Cardiac fibroblast (primary cell): ENCODE data around the gene C10orf105.
A peak's percentile ranks its signal among the peaks of the same experiment; 100 is the strongest.

Experiments
- DNase-seq, 2 donors: peaks; one replicate each; pipeline versions ENCODE4 v3.0.0 to v3.0.0-alpha.2; 2010; ENCODE audit warnings: low read depth in 2 of 2
- H3K4me3 ChIP-seq, 2 donors: replicated peaks in 1 of 2; 1 replicate in 1 of 2; 2 replicates in 1 of 2; pipeline ENCODE4 v1.5.1; 2011; ENCODE audit warnings: low read depth in 2 of 2, low read length in 2 of 2, mild to moderate bottlenecking in 2 of 2, moderate library complexity in 1 of 2
- TF ChIP-seq, protein P1 (sequence below): IDR thresholded peaks from one replicate; pipeline ENCODE4 v1.5.1; 2011; ENCODE audit warnings: low read depth, mild to moderate bottlenecking, low read length, inconsistent platforms

Gene C10orf105

DNA sequence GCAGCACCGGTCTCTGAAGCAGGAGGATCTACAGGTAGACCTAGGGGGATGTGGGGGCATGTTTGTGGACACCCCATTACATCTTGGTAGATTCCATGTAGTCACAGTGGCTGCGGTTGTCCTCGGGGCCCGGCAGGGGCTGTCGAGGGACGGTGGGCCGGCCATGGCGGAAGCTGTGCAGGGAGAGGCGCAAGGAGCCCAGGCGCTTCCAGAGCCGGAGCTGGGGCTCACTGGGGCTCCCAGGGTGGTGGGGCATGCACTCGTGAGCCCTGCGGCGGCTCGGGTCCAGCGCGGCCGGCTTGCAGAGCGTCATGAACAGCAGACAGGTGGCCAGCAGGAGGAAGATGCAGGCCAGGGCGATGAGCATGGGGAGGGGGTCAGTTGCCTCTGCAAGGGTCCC is 3.7 kb downstream of the C10orf105 start:
- TF ChIP-seq, protein P1, sequence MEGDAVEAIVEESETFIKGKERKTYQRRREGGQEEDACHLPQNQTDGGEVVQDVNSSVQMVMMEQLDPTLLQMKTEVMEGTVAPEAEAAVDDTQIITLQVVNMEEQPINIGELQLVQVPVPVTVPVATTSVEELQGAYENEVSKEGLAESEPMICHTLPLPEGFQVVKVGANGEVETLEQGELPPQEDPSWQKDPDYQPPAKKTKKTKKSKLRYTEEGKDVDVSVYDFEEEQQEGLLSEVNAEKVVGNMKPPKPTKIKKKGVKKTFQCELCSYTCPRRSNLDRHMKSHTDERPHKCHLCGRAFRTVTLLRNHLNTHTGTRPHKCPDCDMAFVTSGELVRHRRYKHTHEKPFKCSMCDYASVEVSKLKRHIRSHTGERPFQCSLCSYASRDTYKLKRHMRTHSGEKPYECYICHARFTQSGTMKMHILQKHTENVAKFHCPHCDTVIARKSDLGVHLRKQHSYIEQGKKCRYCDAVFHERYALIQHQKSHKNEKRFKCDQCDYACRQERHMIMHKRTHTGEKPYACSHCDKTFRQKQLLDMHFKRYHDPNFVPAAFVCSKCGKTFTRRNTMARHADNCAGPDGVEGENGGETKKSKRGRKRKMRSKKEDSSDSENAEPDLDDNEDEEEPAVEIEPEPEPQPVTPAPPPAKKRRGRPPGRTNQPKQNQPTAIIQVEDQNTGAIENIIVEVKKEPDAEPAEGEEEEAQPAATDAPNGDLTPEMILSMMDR, result no peak
- no peak overlapping the region for H3K4me3 ChIP-seq
- DNase-seq, result no peak

DNA sequence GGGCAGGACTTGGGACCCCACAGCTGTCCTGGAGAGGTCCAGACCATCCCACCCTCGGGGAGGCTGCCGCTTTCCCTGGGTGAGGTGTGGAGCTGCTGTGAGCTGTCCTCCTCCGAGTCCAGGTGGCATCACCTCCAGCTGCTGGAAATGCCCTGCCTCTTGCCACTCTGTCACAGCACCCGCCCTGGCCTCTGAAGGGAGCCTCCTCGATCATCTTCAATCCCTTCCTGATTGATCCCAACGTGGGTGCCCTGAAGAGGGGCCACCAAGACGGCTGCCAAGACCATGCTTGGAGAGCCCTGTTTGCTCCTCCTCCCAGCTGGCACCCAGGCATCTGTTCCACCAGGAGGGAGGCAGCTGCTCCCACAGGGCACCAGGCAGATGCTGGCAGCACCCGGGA is 4.6 kb downstream of the C10orf105 start:
- no peak overlapping the region for H3K4me3 ChIP-seq
- TF ChIP-seq, protein P1, result no peak
- DNase-seq, result no peak

DNA sequence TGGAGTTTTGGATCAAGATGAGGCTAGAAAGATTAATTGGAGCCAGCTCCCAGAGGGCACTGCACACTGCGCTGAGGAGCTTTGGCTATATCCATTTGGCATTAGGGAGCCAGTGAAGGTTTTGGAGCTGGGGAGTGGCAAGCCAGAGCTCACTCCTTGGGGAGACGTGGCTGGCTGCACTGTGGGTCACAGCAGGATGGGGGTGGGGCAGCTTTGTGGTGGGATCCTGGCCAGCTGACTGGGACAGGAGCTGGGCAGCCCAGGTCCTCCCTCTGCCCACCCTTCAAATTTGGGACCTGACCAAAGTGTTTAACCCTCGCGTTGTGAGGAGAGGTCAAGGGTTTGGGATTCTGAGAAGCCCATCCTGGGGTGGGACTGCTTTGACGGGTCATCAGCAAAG is 5.0 kb downstream of the C10orf105 start:
- DNase-seq, result no peak
- TF ChIP-seq, protein P1, result no peak
- no peak overlapping the region for H3K4me3 ChIP-seq

DNA sequence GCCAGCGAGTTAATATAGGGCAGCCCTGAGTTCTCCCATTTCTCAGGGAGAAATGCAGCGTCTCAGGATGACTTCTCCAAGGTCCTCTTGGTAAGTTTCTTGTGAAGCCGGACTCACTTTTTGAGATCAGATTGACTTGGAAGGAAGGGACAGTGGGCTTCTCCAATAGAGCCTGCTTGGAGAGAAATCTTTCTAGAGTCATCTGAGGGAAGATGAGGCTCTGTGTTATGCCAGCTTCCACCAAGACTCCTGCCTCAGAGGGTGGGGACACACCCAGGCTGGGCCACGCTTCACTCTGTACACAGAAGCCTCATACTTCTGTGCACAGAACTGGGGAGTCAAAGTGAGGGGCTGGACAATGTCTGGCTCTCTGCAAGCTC is 5.6 kb downstream of the C10orf105 start:
- TF ChIP-seq, protein P1, result no peak
- DNase-seq, result no peak
- no peak overlapping the region for H3K4me3 ChIP-seq

DNA sequence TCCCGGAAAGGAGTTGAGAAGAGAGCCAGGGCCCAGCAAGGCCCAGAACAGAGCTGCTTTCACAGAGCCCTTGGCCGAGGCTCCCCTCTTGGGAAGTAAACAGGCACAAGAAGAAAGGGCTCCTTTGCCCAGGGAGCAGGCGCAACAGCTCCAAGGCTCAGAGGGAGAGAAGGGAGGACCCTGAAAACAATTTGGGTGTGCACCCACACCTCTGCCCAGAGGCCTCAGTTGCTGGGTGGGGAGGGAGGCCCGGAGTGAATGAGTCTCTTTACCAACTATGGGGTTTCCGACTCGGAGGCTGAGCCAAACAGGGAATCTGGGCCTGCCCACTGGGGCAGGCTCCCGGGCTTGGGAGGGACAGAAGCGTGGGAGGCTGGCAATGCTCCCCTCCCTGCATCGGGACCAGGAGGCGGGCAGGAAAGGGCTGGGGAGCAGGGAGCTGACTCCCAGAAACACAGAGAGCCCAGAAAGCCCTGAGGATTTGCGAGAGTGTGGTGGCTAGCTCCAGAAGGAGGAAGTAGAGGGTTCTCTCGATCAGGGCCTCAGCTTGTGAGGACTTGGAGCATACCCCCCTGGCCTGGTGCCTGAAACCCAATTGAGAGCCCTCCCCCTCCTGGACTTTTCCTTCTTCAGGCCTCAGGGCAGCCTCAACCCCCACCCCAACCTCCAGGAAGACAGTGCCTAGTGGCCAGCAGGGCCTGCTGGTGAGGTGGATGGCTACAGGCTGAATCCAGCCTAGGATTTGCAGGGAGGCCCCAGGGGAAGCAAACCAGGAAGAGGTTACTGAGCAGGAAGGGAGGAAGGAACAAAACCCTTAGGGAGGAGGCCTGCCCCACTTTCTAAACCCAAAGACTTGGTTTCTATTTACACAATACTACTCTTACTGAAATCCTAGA is 6.2 kb downstream of the C10orf105 start:
- TF ChIP-seq, protein P1, result peak; percentile 31
- H3K4me3 ChIP-seq, result no peak overlapping the region
- DNase-seq, result peak; percentile 87 to 97

- TF ChIP-seq, protein P1, result no peak
- no peak for DNase-seq
- H3K4me3 ChIP-seq, result no peak overlapping the region
Measured at GRCh38 chr10:71712572-71713134, 6.9 kb downstream of the C10orf105 start.

GRCh38 chr10:71712170-71712569 is 7.4 kb downstream of the C10orf105 start:
- H3K4me3 ChIP-seq, result no peak overlapping the region
- DNase-seq, result no peak
- TF ChIP-seq, protein P1, result no peak
